Measurements from ENCODE around the gene LRRK1.

LRRK1 gene

DNA sequence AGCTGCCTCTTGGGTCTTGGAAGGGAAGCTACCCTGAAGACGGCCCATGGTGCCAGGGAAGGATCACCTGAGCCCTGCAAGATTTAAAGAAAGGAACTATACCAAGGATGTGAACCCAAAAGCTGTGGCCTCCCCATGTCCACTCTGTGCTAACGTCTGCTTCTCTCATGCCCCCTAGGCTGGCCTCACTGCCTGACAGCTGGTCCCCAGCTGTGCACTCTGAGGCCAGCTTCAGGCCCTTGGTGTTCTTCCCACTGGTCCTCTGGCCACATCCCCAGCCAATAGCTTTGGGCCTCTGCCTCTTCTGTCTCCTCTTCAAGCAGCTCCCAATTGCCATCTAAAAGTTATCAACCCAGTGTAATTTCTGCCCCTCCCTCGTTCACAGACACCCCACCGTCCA is 5.2 kb upstream of the LRRK1 start:
- no peak for DNase-seq

DNA sequence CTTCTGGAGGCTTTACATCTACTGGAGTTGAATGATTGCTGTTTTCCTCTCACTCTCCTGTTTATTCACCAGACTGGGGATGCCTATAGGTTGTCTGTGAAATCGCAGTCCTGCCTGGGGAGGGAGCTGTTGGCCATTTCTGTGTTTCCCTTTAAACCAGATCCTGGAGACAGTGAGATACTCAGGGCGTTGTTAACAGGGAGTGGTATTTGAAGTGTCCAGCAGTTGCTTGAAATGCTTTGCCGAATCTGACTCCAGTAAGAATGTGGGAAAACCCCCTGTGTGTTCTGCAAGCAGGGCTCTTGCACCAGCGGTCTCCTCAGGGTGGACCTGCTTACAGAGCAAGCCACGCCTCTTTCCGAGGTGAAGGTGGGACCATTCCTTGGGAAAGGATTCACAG is 4.3 kb upstream of the LRRK1 start:
- DNase-seq = no peak

DNA sequence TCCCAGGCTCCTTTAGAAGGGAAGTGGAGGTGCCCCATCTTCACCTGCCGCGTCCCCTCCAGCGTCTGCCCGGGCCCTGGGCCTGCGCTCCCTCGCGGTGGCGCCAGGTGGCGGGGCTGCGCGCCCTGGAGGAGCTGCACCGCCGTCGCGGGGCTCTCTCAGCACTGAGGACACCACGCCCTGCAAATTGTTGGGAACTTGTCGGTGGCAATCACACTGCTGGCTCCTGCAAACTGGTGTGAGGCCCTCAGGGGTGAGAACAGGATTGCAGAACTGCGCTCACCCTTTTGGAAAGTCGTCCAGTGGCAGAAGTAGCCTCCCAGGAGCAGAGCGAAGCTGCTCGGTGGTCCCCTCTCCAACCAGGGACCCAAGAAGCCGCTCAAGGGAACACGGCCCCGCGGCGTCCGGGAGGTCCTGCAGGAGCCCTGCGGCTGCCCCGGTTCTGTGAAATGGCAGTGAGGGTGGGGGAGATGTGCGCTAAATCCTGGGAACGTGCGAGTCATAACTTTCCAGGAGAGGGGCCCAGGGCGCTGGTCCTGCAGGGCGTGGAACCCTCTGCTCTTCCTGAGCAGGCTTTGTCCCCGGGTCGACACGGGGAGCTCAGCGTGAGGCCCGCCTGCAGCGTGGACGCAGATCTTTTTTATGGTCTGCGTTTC is 995 bp upstream of the LRRK1 start:
- peak in 1 of 2 experiments; percentile 21 for DNase-seq

DNA sequence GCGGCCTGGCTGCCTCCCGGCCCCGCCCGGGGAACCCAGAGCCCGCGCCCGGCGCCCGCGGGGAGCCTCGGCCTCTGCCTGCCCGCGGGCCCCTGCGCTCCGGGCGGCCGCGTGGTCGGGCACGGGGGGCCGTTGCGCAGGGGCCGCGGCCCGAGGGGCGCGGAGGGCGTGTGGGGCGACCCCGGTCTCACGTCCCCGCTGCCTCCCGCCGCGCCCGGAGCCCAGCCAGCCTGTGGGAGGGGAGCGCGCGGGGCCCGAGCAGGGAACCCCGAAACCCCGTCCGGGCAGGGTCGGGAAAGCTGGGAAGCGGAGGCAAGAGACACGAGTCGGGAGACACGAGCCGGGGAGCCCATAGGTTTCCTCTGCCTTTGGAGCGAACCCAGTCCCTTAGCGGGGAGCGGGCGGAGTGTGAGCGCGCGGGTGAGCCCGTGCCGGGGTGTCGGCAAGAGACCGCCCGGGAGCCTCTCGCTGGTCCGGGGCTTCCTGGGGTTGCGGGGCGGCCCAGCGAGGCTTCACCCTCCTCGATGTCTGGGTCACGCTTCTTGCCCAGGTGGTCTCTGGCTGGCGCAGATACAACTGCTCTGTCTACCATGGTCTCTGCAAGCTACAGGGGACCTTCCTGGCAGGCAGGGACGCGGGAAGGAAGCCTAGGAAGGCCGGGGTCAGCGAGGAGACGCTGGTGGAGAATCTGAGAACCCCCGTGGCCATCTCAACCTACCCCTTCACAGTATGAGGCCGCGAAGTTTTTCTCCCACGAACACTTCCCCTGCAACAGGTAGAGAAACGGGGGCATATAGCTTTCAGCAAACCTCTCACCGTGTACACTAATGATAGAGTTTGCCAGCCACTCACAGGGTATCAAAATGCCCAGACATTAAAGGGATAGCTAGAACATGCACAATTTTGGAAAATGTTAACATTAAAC is 586 bp downstream of the LRRK1 start:
- no peak for DNase-seq

DNA sequence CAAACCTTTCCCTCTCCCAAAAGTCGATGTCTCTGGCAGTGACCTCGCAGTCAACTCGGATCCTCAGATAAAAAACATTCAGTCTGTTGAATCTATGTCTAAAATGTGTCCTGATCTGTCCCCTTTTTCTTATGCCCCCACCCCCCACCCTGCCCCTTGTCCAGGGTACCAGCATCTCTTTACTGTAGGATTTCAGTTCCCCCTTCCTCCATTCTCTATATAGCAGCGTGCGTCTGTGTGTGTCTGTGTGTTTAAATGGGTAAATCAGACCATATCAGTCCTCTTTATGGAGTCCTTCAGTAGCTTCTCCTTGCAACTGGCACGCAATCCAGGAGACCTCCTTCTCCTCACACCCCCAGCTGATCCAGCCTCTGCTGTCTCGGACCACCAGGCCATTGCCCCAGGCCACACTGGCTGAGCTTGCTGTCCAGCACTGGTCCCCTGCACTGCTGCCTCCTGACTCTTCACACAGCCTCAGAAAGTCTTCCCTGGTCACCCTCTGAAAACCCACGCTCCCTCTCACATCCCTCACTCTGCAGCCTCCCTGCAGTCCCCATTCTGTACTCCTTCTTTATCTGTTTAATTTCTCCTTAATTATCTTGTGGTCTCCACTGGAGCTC is 1.5 kb downstream of the LRRK1 start:
- DNase-seq = no peak

DNA sequence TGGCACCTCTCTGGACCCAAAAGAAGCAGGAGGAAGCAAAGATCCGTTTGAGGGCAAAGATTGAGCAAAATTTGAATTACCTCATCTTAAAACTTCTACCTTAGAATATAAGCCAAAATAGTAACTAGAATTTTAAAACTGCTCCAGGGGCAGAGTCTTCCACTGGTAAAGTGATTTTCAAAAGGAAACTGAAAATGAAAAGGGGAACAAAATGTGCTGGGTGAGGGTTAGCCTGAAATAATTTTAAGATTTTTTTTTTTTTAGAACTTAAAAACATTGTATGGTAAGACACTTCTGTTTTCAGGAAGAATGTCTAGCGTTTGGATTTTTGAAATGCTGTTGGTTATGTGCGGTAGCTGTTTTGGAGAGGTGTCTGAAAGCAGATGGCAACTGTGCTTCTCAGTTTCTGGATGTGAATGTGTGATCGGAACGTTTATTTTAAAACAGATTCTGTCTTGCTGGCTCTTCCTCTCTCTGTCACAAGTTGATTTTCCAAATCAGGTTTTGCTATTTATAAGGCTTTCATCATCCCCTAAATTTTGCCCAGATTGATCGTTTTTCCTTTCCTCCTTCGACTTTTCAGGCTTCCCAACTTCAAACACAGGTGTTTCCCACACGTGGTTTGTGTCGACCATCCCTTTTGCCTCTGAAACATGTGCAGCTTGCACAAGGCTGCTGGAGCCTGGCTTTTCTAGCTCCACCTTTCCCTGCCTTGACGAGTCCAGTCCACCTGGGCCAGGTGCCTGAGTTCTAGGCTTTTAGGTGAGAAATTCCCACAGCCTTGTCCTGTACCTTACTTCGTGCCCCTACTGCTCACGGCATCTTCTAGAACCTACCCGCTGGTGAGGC is 3.3 kb downstream of the LRRK1 start:
- no peak for DNase-seq

DNA sequence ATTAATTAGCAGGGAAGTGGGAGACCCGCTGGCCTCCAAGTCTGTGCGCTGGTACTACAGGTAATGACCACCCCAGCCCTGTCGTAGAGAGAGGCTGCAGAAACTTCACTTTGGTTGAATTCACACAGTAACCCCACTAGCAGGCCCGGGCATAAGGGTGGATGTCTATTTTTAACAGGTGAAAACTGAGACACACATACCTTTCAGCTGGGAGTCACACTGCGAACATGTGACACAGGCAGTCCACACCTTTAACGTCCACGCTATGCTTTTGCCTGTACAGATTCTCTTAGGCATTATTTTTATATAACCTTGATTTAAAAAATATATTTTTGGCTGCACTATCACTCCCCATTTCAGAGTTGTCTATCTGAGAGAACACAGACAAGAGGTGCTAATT is 3.9 kb downstream of the LRRK1 start:
- no peak for DNase-seq

DNA sequence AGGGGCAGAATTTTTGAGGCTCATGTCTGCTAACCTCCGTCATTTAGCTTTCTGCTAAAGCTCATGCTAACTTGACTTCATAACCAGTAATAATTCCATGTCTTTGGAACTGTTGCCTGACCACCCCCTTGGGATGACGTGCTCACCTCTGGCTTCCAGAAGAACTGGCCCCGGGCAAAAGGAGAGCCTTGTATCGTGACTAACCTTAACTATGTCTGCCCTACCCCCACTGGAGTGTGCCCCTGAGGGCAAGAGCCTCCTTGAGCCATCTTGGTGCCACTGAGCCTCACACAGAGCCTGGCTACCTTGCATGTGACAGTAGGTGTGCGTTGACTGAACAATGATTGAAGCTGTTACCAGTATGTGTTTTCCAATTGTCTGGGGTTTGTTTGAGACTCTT is 4.7 kb downstream of the LRRK1 start:
- DNase-seq = no peak

DNA sequence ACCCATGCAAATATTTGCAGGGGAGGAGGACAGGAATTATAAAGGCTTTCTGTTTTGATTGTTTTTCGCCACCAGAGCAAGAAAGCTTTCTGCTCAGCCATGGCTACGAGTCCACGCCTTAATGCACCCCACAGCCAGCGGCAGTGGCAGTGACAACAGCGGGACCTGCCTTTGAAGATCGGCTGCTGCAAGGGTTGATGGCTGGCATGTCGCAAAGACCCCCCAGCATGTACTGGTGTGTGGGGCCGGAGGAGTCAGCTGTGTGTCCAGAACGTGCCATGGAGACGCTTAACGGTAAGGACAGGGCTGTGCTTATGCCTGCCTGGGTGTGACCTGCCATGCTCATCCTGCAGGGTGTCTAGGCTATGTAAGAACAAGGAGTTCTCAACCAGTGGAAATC is 5.3 kb downstream of the LRRK1 start:
- DNase-seq = no peak

DNA sequence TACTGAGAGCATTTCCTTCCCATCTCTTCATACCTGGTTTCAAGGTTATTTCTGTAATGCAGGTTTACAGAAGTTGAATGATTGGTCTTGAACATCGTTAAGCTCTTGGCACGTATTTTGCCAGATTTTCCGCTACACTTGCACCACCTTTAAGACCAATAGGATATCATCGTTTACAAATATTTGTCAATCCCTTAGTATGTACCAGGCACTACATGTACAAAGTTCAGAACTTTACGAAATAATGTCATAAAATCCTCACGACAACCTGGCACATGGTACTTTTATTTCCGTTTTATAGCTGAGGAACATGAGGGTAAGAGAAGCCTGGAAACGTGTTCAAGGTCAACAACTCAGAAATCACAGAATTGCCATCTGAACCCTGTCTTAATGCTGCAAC is 6.3 kb downstream of the LRRK1 start:
- DNase-seq = no peak

DNA sequence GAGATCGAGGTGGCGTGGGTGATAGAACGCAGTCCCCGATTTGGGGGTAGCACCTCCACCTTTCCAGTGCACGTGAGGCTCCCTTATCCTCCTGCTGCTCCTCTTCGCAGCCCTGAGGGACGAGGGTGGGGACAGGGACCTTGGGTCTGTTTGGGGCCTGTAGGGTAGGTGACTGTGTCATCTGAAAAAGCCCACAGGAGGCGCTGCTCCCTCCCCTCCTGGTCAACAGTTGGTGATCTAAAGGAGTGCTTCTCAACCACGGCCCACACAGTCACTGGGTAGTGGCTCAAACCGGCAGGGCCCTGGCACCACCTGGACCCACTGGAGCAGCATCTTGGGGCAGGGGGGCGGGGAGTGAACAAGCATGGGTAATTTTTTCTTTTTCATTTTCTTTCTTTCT is 7.1 kb downstream of the LRRK1 start:
- DNase-seq = no peak

DNA sequence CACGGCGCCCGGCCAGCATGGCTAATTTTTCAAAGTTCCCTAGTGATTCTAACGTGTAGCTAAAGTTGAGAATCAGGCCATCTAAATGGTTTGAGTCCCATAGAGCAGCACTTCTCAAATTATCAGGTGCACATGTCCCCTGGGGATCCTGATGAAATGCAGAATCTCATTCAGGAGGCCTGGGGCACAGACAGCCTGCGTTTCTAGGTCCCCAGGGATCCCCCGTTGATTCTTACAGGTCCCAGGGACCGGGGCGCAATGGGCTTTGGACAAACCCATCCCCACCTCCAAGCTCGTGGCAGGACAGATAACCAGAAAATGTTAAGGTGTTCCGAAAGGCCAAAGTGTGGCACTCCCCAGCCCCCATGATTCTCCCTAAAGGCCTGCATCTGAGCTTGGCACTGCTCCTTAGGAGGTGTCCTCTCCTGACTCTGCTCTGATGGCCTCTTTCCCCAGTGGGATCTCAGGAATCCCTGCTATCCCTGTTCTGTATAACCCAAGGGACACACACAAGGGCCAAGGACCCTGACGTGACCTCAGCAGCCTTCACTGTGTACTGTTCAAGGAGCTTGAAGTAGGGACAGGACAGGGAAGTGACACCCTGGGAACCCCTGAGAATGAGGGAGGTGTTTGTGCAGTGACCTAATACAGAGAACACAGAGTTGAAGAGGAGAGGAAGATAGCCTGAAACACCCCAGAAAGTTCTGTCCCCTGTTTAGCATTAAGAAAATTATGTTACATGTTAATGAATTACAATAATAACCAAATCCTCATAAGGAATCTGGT is 8.0 kb downstream of the LRRK1 start:
- no peak for DNase-seq

DNA sequence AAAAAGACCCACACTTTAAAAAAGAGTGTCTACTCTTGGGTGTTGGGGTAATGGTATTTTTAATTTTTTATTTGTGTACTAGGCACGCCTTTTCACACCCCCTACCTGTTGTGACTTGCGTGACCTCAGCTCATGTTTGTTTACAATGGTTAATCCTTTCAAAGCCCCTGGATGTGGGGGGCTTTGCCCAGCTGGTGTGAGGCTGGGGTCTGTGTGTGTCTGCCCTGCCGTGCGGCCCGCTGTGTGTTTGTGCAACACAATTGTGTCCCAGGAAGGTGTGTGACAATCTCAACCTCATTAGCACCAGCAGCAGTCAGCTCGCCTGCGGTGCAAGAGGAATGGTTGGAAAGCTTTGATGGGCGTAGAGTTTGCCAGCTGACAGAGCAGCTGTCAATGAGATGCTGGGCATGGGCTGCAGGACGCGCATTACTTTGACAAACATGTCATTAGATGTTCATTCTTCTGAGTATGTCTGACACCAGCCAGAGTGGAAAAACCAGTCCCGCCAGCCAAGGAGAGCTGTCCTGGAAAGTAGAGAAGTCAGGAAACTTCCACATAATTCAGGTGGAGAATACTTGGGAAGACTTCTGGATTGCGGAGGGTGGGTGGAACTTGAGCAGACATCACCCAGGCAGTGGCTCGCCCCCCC is 9.6 kb downstream of the LRRK1 start:
- no peak for DNase-seq

DNA sequence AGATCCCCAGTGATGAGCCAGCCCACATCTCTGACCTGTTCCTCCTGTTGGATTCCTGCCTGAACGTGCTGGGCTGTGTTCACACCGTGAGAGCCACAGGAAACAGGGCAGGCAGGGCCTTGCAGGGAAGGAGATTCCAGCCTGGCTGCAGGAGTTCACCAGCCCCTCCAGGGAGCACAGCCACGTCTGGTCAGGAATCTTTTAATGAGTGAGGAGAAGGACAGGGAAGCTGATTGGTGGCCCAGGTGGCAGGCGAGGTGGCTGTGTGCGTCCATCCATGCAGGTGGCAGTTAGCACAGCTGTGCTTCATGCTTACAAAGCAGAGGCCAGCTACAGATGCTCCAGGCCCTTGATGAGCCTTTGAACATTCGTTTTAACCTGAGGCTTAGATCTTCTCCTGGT is 10.5 kb downstream of the LRRK1 start:
- DNase-seq = no peak

DNA sequence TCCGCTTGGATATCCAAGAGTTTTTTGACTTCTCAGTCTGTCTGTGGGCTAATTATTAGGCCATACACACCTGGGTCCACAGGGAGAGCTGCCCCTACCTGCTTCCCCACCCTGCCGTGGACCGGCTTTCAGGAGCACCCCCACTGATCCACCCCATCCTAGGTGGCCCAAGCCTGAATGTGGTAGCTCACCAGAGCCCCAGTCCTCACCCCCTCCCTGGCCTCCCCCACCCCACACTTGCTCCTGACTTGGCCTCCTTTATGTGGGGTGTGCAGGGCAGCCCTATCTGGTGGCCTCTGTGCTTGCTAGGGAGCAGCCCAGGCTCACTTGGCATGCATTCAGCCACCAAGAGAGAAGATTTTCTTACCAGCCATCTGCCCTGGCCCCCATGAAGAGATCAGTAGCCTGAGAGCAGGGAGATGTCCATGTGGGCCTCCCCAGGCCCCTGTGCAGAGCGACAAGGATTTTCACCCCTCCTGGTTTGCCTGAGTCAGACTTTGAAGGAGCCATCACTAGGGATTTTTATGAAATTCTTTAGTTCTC is 11.2 kb downstream of the LRRK1 start:
- no peak for DNase-seq

DNA sequence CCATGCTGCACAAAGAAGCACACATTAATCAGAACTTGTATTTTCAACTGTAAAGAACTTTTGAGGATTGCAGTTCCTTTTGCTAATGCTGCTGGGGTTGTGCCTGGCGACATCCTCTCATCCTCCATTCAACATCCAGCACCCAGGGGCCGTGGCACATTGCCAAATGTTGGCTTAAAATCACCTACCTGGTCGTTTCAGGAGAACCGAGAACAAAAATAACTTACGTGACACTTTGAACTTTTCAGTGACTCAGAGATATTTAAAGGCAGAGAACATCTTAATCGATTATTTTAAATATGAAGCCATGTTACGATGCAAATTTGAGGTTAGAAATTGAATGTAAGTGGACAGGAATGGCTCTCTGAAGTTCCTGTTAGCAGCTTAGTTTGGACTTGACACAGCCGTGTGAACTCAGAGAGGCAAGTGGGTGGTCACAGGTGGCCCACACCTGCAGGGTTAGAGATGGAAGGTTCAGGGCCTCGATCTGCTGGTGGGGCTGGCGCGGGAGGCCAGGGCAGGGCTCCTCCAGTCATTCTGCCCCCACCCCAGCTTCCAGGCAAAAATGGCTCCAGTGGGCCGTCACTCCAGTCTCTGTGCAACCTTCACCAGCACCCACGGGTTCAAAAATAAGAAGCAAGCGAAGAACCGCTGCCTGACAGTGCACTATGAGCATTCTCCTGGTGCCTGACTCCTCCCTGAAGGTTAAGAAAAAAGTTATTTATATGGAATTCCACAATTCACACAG is 12.2 kb downstream of the LRRK1 start:
- no peak for DNase-seq

DNA sequence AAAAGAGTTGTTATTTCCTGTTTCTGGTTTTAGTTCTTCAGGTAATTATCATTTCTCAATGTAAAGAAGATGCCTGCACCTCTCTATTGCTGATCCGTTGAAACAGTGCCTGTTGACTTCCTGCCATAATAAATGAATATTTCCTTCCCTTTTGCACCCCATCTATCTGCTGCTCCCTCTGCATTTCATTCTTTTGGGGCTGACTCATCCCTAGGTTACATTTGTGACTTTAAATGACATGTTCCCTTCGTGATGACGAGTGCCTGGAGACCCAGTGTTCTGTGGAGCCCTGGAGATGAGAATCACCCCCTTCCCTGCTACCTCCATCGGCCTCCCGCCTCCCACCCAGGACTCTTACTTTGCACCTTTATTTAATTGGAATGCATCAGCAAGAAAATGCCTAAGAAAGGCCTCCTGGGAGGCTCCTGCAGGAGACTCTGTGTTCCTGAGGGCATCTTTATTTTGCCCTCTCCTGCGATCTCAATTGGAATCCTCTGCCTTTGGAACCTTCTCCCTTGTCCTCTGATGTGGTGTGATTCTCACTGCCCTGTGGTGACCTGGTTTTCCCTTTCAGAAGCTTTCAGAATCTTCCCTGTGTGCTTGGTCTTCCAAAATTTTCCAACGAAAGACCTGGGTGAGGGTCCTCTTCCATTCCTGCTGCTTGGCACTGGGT is 13.7 kb downstream of the LRRK1 start:
- DNase-seq = no peak

DNA sequence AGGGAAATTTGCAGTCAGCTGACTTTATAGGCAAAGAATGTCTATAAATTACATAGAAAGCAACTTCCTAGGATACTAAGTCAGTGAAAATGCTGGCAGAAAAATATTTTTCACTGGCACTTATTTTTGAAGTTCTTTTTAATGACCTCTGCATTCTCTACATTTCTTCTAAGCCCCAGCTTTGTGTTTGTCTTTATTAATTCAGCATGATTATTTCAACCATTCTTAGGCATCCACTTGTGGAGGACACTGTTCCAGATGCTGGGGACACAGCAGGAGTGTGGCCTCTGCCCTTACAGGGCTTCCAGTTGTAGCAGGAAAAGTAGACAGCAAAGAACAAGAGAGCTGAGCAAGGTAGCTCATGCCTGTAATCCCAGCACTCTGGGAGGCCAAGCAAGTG is 15.0 kb downstream of the LRRK1 start:
- no peak for DNase-seq

DNA sequence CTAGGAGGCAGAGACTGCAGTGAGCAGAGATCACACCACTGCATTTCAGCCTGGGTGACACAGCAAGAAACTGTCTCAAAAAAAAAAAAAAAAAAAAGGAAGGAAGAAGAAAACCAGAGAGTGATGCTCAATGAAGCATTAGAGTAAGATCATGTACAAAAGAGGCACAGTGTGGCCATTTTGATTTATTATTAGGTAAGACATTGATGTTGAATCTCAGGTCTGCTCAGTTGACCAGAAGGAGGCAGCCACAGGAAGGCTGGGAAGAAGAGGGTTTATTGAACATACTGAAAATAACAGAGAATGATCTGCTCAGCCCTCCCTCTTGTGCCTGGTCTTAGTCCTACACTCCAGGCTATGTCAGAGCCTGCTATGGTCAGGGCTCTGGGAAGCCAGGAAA is 15.6 kb downstream of the LRRK1 start:
- DNase-seq = no peak

DNA sequence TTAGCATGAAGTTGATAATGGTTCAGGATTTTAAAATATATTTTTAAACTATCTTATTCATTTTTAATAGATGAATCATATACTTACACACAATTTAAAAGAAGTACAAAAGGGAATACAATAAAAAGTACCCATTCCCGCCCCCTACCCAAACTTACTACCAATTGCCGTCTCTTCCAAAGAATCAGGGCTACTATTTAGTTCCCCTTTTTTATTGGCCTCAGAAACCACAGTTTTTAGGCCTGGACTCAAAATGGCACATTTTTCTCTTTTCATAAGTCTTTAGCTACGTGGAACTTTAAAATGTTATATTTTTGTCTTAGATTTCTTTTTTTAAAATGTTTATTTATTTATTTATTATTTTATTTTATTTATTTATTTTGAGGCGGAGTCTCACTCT is 18.0 kb downstream of the LRRK1 start:
- no peak for DNase-seq
